GM21360 (cell line): ENCODE results near the gene SPECC1.
"Not testable (repeated sequence)": the region's sequence is repeated elsewhere in the genome, so short reads cannot be mapped to it uniquely, and the experiment has no call there.

ENCODE experiments used
- ATAC-seq: cut with Tn5 transposase; IDR thresholded peaks from one replicate; pipeline ENCODE4 v1.9.1; 2021; ENCODE audit warnings: mild to moderate bottlenecking, moderate library complexity; ENCODE audit not compliant: unreplicated experiment

SPECC1 gene

GRCh38 chr17:20203761-20204263 lies 194.7 kb downstream of the SPECC1 start:
- ATAC-seq = no peak

DNA sequence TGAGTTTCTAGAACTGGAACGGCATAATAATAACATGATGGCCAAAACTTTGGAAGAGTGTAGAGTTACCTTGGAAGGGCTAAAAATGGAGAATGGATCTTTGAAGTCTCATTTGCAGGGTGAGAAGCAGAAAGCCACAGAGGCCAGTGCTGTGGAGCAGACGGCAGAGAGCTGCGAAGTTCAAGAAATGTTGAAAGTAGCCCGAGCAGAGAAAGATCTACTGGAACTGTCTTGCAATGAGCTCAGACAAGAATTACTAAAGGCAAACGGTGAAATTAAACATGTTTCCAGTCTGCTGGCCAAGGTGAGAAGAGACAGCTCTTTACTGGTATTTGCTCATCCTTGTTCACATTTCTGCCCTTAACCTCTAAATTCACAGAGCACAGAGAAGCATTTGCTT lies 196.4 kb downstream of the SPECC1 start:
- no peak for ATAC-seq

DNA sequence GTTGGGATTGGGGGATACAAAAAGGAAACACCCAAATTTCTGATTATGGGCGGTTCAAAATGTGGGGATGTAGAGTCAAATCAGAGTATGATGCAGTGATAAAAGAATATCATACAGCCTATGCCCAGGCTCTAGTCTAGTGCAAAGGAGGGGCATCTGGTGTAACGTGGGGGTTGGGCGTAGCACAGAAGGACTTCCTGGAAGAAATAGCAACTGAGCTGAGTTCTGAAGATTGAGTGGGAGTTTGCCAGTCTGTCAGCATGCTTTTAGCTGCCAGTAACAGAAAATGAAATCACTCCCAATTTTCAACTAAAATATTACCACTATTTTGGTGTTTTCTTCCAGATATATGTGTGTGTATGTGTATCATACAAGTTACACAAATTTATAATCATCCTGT lies 196.9 kb downstream of the SPECC1 start:
- no peak for ATAC-seq

DNA sequence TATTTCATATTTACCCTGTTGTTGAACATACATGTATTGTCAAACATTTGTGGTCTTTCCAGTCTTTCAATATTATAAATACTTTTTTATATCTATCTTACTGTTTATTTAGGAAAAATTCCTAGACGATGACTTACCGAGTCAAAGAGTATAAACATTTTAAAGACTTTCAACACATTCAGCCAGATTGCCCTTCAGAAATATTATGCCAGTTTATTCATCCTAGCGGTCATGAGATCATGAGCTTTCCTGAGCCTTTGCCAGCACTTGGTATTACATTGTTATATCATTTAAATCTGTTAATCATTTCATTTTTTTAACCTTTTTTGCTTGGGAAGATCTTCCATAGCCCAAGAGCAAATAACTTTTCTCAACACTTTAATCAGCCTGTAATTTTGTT lies 197.4 kb downstream of the SPECC1 start:
- no peak for ATAC-seq

DNA sequence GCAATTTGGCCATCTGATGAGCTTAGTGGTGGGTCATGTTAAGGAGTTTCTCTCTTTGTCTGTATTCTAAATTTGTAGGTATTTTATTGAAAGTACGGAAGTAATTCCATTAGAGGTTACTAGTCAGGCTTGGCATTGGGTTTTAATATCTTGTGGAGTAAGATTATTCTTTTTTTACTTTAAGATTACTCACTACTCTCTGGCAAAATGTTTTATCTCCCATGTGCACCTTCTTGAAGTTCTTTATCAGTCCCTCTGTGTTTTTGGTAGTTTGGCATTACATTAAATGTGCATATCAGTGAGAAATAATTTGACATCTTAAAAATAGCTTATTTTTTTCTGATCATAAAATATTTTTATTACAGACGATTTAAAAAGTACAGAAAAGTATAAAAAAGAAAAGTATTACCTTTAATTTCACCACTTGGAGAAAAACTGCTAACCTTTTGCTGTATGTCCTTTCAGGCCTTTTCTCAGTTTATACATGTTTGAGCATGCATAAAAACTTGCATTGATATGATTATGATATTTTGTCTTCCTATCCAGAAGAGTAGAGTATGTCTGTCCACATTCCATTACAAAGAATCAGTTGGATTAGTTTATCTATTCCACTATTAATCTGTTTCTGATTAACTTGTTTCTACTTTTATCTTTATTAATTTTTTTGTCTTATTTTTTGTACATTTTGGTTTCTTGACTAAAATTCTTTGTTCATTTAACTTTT lies 198.3 kb downstream of the SPECC1 start:
- no peak for ATAC-seq

- no peak for ATAC-seq
These were observed 199.6 kb downstream of the SPECC1 start for GRCh38 chr17:20208717-20209116.

DNA sequence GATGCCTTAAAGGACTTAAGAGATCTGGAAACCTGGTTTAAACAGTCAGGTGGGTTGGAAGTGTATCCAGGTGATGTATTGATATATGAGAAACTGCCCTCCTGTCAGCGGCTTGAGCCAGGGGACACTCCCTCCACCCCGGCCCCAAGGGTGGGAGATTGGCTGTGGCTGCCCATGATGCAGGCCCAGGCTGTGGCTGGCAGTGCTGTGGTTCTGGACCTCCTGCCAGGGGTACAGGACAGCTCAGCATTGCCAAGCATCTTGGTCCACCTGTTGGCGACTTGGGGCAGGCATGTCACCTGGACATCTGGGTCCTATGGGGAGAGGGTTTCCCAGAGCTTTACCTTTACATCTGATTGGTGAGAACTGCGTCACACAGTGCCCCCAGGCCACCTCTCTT lies 201.0 kb downstream of the SPECC1 start:
- no peak for ATAC-seq

GRCh38 chr17:20210614-20211013 lies 201.5 kb downstream of the SPECC1 start:
- ATAC-seq = no peak

DNA sequence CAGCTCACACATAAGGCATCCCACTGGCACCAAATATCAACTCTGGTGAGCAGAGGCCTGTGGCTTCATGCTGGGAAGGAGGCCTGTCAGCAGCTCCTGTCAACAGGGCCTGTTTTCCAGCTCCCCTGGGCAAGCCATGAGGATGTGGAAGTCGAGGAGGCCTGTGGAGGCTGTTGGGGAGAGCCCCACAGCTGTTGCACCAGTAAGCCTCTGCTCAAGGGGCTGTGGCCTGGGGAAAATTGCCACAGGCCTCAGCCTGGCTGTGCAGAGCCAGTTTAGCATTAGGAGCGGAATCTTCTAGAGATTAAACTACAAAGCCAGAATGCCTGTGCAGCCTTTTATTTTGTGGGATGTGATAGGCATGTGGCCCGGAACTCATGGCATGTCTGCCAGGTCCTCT lies 202.1 kb downstream of the SPECC1 start:
- ATAC-seq = no peak

DNA sequence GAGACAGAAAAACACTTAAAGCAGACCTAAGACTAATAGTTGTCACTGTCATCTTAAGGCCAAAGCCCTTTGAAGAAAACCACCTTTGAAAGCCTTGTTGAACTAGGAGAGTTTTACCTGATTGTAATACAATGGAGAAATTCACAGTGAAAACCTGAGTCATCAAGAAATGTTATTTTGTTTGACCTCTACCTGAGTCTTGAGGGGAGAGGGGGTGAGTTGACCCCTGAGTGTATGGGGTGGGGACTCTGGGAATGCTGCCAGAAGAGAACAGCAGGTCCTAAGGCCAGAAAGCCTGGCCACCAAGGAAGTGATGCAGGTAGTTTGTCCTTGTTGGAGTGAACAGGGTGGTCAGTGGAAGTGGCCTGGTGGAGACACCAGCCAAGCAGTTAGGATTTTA lies 204.3 kb downstream of the SPECC1 start:
- ATAC-seq = no peak

DNA sequence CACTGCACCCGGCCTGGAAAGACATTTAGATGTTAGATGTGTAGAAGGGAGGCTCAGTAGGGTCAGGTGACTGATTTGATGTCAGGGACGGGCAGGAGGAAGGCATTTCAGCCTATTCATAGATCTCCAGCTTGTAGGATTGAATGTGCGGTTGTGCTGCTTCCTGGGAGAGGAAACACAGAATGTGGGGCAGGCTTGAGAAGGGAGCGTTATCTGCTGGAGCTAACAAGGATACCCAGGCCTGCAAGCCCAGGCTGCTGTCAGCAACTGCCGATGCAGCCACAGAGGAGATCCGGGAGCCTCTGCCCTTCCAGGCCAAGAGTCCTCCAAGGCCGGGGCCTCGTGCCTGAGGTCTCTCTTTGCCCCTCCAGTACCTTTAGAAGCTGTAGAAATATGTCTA lies 205.6 kb downstream of the SPECC1 start:
- no peak for ATAC-seq

DNA sequence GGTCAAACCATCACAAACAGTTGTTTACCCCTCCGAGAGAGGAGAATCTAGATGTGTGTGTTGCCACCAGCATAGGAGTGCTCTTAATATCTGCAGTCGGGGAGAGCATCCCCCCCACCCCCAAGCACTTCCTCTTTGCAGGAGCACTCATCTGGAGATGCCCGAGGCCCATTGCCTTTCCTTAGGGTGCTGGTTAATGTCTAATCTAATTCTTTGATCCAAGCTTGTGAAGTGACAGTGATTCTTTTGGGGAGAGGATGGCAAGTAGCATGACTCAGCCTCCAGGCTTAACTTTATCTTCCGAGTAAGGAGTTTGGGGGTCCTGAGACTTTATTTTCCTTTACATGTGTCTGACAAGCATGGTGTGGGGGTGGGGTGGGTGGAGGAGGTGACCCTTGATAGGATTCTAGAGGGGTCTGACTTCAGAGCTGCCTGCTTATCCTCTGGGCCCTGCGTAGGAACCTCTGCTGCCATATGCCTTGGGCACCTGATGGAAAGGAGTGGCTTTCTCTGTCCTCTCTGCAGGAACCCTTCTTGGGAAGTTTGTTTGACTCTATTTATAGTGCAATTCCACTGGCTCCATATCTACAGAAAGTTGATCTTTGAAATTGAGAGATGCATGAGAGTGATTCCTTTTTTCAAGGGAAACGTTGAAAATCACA lies 207.1 kb downstream of the SPECC1 start:
- no peak for ATAC-seq

GRCh38 chr17:20216853-20217252 lies 207.7 kb downstream of the SPECC1 start:
- no peak for ATAC-seq

DNA sequence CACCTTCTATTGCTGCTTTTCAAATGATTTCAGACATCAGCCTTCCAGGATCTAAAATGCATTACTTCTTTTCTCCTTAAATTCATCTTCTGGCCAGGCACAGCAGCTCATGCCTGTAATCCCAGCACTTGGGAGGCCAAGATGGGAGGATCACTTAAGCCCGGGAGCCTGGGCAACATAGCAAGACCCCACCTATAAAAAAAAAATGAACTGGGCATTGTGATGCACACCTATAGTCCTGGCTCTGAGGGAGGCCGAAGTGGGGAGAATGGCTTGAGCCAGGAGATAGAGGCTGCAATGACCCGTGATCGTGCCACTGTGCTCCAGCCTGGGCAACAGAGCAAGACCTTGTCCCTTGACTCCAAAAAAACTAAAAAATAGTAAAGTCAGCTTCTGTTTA lies 208.5 kb downstream of the SPECC1 start:
- no peak for ATAC-seq

DNA sequence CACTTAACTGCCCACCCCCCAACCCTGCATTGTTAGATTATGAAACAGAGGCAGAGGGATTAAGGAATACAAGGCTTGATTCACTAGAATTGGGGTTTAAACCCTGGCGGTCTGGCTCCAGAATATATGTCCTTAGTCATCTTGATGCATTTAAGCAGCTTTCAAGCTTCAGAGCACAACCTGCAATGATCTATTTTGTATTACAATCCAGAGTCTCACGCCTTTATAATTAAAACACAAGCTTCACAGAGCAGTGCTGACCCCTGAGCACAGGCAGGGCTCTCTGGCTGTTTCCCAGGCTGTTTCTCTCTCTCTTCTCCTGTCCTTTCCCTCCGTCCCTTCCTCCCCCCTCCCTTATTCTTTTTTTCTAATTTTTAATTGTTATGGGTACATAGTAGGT lies 209.1 kb downstream of the SPECC1 start:
- no peak for ATAC-seq

DNA sequence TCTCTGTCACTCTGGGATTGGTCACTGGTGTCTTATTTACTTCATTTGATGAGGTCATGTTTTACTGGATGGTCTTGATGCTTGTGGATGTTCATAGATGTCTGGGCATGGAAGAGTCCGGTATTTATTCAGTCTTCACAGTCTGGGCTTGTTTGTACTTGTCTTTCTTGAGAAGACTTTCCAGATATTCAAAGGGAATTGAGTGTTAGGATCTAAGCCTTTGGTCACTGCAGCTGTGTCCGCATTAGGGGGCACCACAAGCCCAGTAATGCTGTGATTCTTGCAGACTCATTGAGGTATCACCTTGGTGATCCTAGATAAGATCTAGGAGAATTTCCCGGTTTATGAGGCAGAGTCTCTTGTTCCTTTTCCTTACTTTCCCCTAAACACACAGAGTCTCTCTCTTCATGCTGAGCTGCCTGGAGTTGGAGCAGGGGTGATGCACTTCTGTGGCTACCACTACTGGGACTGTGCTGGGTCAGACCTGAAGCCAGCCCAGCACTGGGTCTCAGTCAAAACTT lies 214.7 kb downstream of the SPECC1 start:
- ATAC-seq = no peak

DNA sequence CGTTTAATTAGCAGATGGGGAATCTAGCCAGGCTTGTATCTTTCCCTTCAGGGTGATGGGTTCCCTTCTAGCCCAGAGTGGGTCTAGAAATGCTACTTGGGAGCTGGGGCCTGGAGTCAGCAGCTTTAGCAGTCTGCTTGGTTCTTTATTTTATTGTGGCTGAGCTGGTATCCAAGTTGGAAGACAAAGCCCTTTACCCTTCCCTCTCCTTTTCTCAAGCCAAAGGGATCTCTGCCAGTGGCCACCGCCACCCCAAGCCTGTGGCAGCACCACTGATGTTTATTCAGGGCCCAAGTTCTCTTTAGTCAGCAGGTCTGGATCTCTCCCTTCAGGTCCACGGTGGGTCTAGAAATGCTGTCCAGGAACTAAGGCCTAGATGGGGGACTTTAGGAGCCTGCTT lies 215.2 kb downstream of the SPECC1 start:
- ATAC-seq = no peak

DNA sequence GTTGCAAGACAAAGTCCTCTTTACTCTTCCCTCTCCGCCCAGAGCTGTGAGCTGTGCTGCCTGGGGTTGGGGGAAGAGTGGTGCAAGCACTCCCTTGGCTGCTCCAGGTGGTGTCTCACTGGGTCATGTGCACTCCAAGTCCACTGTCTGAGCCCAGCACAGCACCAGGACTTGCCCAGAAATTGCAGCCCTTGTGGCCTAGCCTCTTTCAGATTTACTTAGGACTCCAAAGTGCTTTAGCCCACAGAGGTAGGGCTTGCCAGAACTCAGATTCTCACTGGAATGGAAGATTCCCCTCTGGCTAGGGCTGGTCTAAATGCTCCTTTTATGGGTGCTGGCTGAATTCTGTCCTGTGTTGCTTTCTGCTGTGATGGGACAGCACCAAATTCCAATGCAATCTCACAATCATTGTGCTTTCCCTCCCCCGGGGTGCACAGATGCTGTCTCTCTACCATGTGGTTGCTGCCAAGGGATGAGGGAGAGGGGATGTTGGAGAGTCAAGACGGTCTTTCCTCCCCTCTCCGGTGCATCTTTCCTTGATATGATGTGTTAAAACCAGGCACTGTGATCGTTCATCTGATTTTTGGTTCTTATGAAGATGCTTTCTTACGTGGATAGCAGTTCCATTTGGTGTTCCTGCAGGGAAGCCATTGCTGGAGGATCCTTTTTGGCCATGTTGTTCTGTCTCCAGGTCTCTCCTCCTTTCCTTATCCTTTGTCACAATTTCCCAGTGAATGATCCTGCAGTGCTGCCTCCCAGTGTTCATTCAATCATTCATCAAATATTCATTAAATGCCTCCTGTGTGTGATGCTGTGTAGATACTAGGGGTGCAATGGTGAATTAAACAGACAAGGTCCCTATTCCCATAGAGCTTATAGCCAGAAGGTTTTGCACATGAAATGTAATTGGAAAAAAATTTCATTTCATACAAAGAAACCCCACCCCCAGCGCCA lies 216.3 kb downstream of the SPECC1 start:
- ATAC-seq = no peak

DNA sequence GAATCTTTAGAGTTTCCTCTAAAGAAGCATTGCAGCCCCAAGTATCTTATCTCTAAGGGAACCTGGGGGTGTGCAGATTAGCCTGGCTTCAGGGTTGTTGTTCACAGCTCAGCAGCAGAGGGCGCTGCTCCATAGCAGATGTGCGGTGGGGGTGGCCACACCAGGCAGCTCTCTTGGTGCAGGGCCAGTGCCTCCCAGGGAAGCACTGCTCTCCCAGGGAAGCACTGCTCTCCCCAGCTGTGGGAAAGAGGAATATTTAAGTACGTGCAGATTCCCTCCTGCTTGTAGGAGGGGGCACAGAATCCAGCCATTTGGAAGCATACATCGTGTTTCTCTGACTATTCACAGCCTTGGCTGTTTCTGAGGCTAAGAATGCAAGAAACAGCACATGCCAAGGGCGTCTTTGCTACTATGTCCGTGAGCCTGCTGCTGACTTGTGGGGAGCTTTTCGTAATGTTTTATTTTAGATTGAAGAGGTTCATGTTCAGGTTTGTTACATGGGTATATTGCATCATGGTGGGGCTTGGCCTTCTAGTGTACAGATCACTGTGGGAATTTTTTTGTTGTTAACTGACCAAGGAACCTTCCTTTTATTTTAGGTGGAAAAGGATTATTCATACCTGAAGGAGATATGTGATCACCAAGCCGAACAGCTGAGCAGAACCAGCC lies 217.8 kb downstream of the SPECC1 start:
- no peak for ATAC-seq

- not testable (repeated sequence) for ATAC-seq
These were observed 218.7 kb downstream of the SPECC1 start for GRCh38 chr17:20227720-20228370.
